GM15510 (cell line): Measurements from ENCODE around the gene KRT33A.

Experiments used
- POLR2A ChIP-seq: IDR thresholded peaks from 3 replicates; pipeline ENCODE4 v1.6.1; 2011; ENCODE audit warnings: borderline replicate concordance; ENCODE audit not compliant: insufficient read length; ENCODE audit errors: extremely low read depth

Gene KRT33A

GRCh38 chr17:41377546-41377945 is 26.9 kb upstream of the KRT33A start:
- TF ChIP-seq POLR2A = no peak

- no peak for TF ChIP-seq POLR2A
Observed at GRCh38 chr17:41369713-41370112, 19.1 kb upstream of the KRT33A start, which contains the start of gene KRT33B. Gene KRT33B, minus strand, starts transcription at chr17:41369813. Its CDS starts 63 bp downstream, at chr17:41369750.

DNA sequence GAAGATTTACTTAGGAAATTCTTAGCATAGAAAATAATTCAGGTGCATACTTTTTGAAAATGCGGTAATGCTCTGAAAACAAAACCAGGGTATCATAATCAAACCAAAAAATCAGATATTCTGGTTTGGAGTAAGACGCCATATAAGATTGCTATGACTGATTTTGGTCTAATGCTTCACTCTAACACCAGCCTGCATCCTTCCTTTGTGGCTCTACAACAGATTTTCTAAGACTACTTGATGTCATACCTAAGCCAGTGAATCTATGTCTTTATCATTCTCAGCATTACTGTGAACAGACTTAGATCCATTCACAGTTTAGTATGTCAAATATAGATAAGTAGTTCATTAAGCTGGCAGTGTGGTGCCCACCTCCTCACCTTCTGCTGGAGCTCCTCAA is 18.4 kb upstream of the KRT33A start:
- no peak for TF ChIP-seq POLR2A

- TF ChIP-seq POLR2A = no peak
Observed at GRCh38 chr17:41367426-41368075, 16.9 kb upstream of the KRT33A start.

GRCh38 chr17:41366070-41366469 is 15.4 kb upstream of the KRT33A start:
- no peak for TF ChIP-seq POLR2A

GRCh38 chr17:41363881-41364280 is 13.3 kb upstream of the KRT33A start:
- no peak for TF ChIP-seq POLR2A

- no peak for TF ChIP-seq POLR2A
Observed at GRCh38 chr17:41360296-41360995, 9.8 kb upstream of the KRT33A start.

DNA sequence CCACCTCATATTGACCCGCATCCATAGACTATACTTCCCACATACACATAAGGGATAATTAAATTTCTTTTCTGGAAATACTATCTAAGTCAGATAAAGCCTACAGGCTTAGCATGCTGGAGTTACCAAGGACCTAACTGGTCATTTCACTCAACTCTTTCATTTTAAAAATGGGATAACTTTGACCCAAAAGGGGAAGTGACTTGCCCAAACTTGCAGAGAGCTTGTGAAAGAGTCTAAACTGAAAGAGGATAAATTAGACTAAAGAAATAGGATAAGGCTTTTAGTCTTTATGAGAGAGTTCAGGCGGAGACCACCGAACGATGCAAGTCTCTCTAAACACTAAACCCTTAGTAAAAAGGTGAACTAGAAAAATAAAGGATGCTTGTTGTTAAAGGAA is 3.9 kb upstream of the KRT33A start:
- no peak for TF ChIP-seq POLR2A

- TF ChIP-seq POLR2A = no peak
Observed at GRCh38 chr17:41352597-41353366, 2.2 kb upstream of the KRT33A start.

GRCh38 chr17:41351177-41351576 is 549 bp upstream of the KRT33A start:
- TF ChIP-seq POLR2A = no peak

GRCh38 chr17:41347869-41348760 is 2.5 kb downstream of the KRT33A start:
- TF ChIP-seq POLR2A = no peak

- no peak for TF ChIP-seq POLR2A
Observed at GRCh38 chr17:41345992-41346391, 4.6 kb downstream of the KRT33A start.

DNA sequence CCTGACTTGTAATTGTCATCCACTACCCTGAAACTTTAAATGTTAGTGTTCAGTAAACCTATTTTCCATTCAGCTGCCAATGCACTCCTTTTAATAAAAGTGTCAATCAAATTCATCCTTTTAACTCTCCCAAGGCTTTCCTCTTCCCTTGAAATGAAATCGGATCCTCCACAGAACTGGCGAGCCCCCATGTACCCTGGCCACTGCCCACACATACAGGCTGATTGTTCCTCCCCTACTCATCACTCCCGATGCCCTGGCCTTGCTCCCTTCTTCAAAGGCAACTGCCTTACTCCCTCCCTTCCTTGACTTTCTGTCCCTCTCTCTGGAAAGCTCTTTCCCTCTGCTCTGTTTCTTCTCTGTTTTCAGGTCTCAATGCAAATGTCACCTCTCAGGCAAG is 7.6 kb downstream of the KRT33A start:
- no peak for TF ChIP-seq POLR2A
